Stimulated activated CD4-positive, alpha-beta T cell treated with anti-CD3 and anti-CD28 coated beads, Interleukin-4, amount 100 ng/mL, for 1 hour (primary cell): ENCODE data around the gene SASH3.
A peak's percentile ranks its signal among the peaks of the same experiment; 100 is the strongest.

Source experiments
- DNase-seq: peaks from one replicate; pipeline ENCODE4 v3.0.0-alpha.2; 2020

SASH3 gene

GRCh38 chrX:129818123-129818522, 38.4 kb downstream of the SASH3 start:
- DNase-seq, result no peak

GRCh38 chrX:129823115-129823514, 43.4 kb downstream of the SASH3 start:
- DNase-seq, result peak; percentile 23

- DNase-seq, result no peak
Observed at GRCh38 chrX:129823522-129823921, 43.8 kb downstream of the SASH3 start.

DNA sequence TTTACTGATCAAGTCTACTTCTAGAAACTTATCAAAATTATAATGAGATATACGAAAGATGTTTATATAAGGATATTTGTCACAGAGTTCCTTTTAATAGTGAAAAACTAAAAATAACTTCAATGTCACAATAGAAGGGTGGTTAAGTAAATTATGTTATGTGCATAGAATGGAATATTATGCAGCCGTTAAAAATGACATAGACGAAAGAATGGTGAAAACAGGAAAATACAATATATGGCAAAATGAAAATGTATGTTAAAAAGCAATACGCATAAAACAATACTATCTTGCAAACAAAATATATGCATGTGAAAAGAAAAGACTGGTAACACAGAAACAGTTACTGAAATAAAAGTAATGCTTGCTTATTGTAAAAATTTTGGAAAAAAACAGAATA, 44.9 kb downstream of the SASH3 start:
- DNase-seq, result no peak

- no peak for DNase-seq
Observed at GRCh38 chrX:129825746-129826505, 46.2 kb downstream of the SASH3 start.

DNA sequence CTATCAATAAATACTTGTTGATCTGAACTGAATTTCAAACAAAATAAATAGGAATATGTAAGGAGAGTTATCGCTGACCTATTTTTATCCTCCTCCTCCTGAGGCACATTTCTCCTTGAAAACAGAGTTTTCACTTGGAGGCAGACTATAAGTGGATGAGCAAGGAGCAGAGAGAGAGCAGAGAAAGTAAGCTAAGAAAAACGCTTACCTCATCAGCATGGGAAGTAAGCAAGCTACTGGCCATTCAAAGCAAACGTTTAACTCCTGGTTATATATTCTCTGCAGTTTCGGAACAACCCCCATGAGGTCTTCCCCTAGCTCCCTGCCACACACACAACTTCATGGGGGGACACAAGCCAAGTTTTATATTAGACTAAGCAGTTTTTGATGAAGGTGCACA, 50.7 kb downstream of the SASH3 start:
- no peak for DNase-seq

DNA sequence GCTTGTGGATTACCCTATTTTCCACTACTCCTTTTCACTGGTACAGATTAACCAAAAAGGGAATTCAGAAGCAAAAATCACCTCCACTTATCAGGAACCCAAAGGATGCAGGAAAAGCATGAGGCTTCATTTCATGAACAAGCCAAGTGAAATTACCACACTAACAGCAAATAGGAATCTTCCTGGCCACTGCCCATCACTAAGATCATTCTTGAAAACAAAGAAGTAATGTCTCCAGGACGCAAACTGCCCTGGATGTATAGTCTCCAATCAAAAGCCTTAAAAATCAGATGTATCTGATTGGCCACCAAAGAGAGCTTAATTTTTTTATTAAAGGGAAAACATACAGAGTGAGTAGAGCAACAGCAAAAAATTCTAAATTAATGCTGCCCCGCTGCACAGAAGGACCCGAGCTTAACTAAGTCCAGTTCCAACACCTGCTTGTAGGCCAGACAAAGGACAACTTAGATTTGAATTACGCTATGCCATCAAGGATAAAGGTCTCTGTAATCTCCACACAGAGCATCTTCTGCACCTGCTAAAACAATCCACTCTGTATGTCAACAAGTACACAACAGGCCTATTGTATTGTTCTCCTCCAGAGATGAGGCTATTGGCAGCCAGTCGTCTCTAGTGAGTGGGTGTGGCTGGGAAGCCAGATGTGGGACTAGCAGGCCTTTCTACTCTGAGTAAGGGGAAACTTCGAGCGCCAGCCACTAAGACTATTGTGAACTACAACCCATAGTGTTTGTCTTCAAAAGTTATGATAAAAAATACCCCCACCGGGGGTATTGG, 51.5 kb downstream of the SASH3 start:
- no peak for DNase-seq

- DNase-seq, result no peak
Observed at GRCh38 chrX:129833153-129833990, 53.6 kb downstream of the SASH3 start.

GRCh38 chrX:129836827-129837226, 57.1 kb downstream of the SASH3 start:
- no peak for DNase-seq

DNA sequence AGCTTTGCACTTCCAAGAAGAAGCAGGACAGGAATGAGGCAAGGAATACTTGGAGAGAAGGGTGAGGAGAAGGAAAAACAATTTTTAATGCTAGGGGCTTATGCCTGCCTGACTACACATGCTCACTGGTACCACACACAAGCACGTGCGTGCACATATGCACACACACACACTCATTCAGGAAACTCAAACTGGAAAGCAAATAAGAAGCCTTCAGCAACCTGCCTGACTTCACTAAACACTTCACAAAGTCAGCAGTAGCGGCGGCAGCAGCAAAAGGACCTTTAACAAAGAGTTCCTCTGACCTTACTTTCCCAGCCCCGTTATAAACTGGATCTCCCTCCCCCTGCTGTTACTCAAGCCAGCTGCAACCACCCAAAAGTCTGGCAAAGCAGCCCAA, 60.6 kb downstream of the SASH3 start:
- no peak for DNase-seq

GRCh38 chrX:129842510-129843208, 62.9 kb downstream of the SASH3 start:
- peak; percentile 2 for DNase-seq

DNA sequence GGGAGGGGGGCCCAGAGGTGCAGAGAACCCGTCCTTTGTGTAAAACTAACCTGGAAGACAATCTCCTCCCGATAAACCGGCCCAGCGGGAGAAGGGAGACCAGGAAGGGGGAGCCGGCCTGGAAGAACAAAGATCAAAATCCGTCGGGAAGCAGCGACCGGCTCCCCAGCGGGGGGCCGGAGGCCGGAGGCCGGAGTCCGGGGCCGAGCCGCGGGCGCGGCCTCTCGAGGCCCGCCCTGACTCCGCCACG, 63.4 kb downstream of the SASH3 start:
- no peak for DNase-seq

DNA sequence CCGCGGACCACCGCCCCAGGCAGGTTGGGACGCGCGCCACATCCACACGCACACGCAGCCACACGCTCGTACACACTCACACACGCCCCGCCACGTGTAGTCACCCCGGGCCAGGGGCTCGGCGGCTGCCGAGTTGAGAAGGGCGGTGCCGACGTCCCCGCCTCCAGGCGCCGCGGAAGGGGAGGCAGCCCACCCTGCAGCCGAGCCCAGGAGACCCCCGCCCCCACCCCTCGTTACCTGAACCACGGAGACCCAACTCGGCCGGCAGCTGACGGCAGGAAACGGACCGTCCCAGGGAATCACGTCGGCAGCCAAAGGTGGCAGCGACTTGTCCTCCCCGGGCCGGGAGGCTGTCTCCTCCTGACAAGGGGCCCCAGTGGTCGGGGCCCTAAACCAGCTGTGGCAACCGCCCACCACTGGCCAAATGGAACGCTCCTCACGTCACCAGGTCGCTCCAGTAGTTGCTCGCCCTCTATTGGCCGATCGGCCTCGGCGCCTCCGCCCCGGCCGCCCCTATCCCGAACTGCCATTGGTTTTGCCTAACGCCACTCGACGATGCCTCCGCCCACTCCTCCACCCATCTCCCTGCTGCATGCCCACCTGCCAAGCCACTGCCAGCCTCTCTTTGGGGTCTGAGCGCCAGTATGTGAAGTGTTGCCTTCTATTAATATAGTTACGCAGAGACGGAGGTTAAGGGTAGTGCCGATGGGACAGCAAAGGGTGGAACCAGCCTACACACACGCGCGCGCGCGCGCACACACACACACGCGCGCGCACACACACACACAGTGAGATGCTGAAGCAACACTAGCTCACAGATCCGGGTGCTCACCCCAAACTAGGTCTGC, 63.9 kb downstream of the SASH3 start, which contains the start of gene ZDHHC9:
Gene ZDHHC9 (minus strand): TSS at position 428 of the 848 bp plus-strand sequence. CDS start 1,941 bp downstream, outside the sequence.
- DNase-seq, result peak; percentile 83
